ENCODE data around the gene DCTN3. TPM values are rescaled to one million over a fixed set of nuclear protein-coding genes. Genes with fewer than 3 reads are reported as not detected.

The DCTN3 gene
- total RNA-seq, result 56.2 and 57.4 TPM in 2 replicates

GRCh38 chr9:34620061-34620994 is at the start of gene DCTN3:
TSS of gene DCTN3 (minus strand) at chr9:34620495. CDS start at chr9:34620464, 31 bp downstream.

GRCh38 chr9:34662526-34663302 is 42.4 kb upstream of the DCTN3 start, which contains the start of gene CCL27:
TSS of gene CCL27 (minus strand) at chr9:34662657. CDS start at chr9:34662633, 24 bp downstream.

GRCh38 chr9:34651876-34652601 is 31.7 kb upstream of the DCTN3 start, which contains the start of gene IL11RA:
TSS of gene IL11RA (plus strand) at chr9:34652185. CDS start at chr9:34655218, 3,033 bp downstream.

GRCh38 chr9:34646211-34647083 is 26.2 kb upstream of the DCTN3 start, which contains the start of gene GALT:
TSS of gene GALT (plus strand) at chr9:34646675. CDS start at chr9:34646705, 30 bp downstream.

GRCh38 chr9:34637356-34638137 is 17.3 kb upstream of the DCTN3 start, which contains the start of gene SIGMAR1:
TSS of gene SIGMAR1 (minus strand) at chr9:34637787. CDS start at chr9:34637697, 90 bp downstream.

GRCh38 chr9:34628656-34629490 is 8.6 kb upstream of the DCTN3 start, which contains the start of gene ARID3C:
TSS of gene ARID3C (minus strand) at chr9:34629066. CDS start at chr9:34628014, 1,052 bp downstream.

GRCh38 chr9:34611811-34612787 is 8.2 kb downstream of the DCTN3 start, which contains the start of gene RPP25L:
TSS of gene RPP25L (minus strand) at chr9:34612097. CDS start at chr9:34611296, 801 bp downstream.

GRCh38 chr9:34589636-34590380 is 30.5 kb downstream of the DCTN3 start, which contains the start of gene CNTFR:
TSS of gene CNTFR (minus strand) at chr9:34589724. CDS start at chr9:34568981, 20,743 bp downstream.

Other genes with a start within 250 kb of the DCTN3 start
- gene MYORG, start 243.6 kb downstream of the DCTN3 start, total RNA-seq, result 2.7 and 14.1 TPM in 2 replicates
- gene FAM219A, start 161.9 kb downstream of the DCTN3 start, total RNA-seq, result 4.4 and 10.0 TPM in 2 replicates
- gene DNAI1, start 161.7 kb downstream of the DCTN3 start, total RNA-seq, result not detected in 2 replicates
- gene ENHO, start 97.5 kb downstream of the DCTN3 start, total RNA-seq, result not detected in 2 replicates
- gene CNTFR, start 30.8 kb downstream of the DCTN3 start, total RNA-seq, result not detected in 2 replicates
- 18.0 and 56.4 TPM in 2 replicates for gene RPP25L, start 8.4 kb downstream of the DCTN3 start, total RNA-seq
- gene ARID3C, start 8.6 kb upstream of the DCTN3 start, total RNA-seq, result 0.34 and 0.50 TPM in 2 replicates
- 64.6 and 84.9 TPM in 2 replicates for gene SIGMAR1, start 17.3 kb upstream of the DCTN3 start, total RNA-seq
- gene GALT, start 26.2 kb upstream of the DCTN3 start, total RNA-seq, result 12.3 and 25.3 TPM in 2 replicates
- gene IL11RA, start 31.7 kb upstream of the DCTN3 start, total RNA-seq, result 0.68 and 2.3 TPM in 2 replicates
- 0.21 and 0.34 TPM in 2 replicates for gene CCL27, start 42.2 kb upstream of the DCTN3 start, total RNA-seq
- gene CCL19, start 70.8 kb upstream of the DCTN3 start, total RNA-seq, result not detected in 2 replicates
- gene CCL21, start 89.6 kb upstream of the DCTN3 start, total RNA-seq, result not detected in 2 replicates